Breast epithelium (tissue), 3 donors: ENCODE data around the gene EFHC2.

Experiments
- CTCF ChIP-seq, 3 donors: fragments of 450-650 bp; IDR thresholded peaks; one replicate each; pipeline ENCODE4 v1.5.1; 2016 to 2017; ENCODE audit warnings: antibody characterized with exemption in 3 of 3, mild to moderate bottlenecking in 3 of 3, moderate library complexity in 3 of 3
- POLR2AphosphoS5 ChIP-seq, 3 donors: sonication (generic); formaldehyde crosslinking; IDR thresholded peaks; one replicate each; pipeline ENCODE4 v1.6.1; 2017; ENCODE audit warnings: antibody characterized with exemption in 3 of 3

DNA sequence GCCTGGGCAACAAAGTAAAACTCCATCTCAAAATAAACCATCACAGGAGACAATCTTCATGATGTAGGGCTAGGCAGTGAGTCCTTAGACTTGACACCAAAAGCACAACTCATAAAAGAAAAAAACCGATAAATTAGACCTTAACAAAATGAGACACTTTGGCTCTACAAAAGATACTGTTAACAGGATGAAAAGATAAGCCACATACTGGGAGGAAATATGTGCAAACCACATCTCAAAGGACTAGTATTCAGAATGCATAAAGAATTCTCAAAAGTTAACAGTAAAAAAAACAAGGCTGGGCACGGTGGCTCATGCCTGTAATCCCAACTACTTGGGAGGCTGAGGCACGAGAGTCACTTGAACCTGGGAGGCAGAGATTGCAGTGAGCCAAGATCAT, 13.2 kb downstream of the EFHC2 start:
- TF ChIP-seq CTCF (IDR thresholded peaks at IDR 0.05) (no peak), POLR2AphosphoS5 (IDR thresholded peaks at IDR 0.05) (no peak)
